Gastrocnemius medialis (tissue), 4 donors: ENCODE data around the gene CENPP. TPM values are rescaled to one million over a fixed set of nuclear protein-coding genes. Genes with fewer than 3 reads are reported as not detected.
A peak's percentile ranks its signal among the peaks of the same experiment; 100 is the strongest.

Experiments used
- ATAC-seq, 2 donors: fragments of 150-250 bp; one replicate each; pipeline ENCODE4 v1.9.1; 2016
- DNase-seq, 2 donors: peaks; one replicate each; pipeline ENCODE4 v3.0.0-alpha.2; 2019
- H3K27ac ChIP-seq, 4 donors: fragments of 200-600 bp; sonication (generic); 1 replicate in 1 of 4; 2 replicates in 3 of 4; pipeline ENCODE4 v1.5.1; 2016 to 2018; ENCODE audit warnings: mild to moderate bottlenecking in 2 of 4, moderate library complexity in 1 of 4
- H3K27me3 ChIP-seq, 3 donors: fragments of 200-600 bp; sonication (generic) in 2 of 3; 1 replicate in 1 of 3; 2 replicates in 2 of 3; pipeline versions ENCODE4 v1.5.1 to v1.6.0; 2016 to 2019; ENCODE audit warnings: mild to moderate bottlenecking in 1 of 3, moderate library complexity in 1 of 3
- H3K36me3 ChIP-seq, 2 donors: fragments of 200-600 bp; sonication (generic) in 1 of 2; one replicate each; pipeline ENCODE4 v1.5.1; 2017 to 2018
- H3K4me1 ChIP-seq, 2 donors: fragments of 200-600 bp; sonication (generic) in 1 of 2; one replicate each; pipeline ENCODE4 v1.5.1; 2016 to 2017; ENCODE audit warnings: mild to moderate bottlenecking in 2 of 2
- H3K4me3 ChIP-seq, 4 donors: fragments of 200-600 bp; sonication (generic) in 3 of 4; 1 replicate in 1 of 4; 2 replicates in 3 of 4; pipeline ENCODE4 v1.5.1; 2016 to 2019; ENCODE audit warnings: mild to moderate bottlenecking in 2 of 4
- H3K9me3 ChIP-seq, 3 donors: fragments of 200-600 bp; sonication (generic) in 2 of 3; 1 replicate in 1 of 3; 2 replicates in 2 of 3; pipeline ENCODE4 v1.5.1; 2016 to 2019
- CTCF ChIP-seq, 5 experiments: fragments of 450-650 bp in 3 of 5; fragments of 200-600 bp in 2 of 5; sonication (generic) in 2 of 5; IDR thresholded peaks in 4 of 5; conservative IDR thresholded peaks in 1 of 5; 1 replicate in 4 of 5; 2 replicates in 1 of 5; pipeline ENCODE4 v1.5.1; 2016 to 2019; ENCODE audit warnings: antibody characterized with exemption in 5 of 5, mild to moderate bottlenecking in 3 of 5, moderate library complexity in 3 of 5
- POLR2A ChIP-seq, 2 donors: fragments of 450-650 bp; IDR thresholded peaks; one replicate each; pipeline ENCODE4 v1.6.1; 2017; ENCODE audit warnings: antibody characterized with exemption in 2 of 2, mild to moderate bottlenecking in 2 of 2, moderate library complexity in 2 of 2
- in situ Hi-C, 4 donors: fragments of 200-750 bp; cut with MboI; loops; one replicate each; pipeline versions ENCODE4 v1.15.0 to v1.8.0; 2017; ENCODE audit warnings: low sequenced_read_pairs in 4 of 4
- intact Hi-C: fragments of 100-400 bp; cut with DNase I; formaldehyde crosslinking; loops from one replicate; pipeline ENCODE4 v1.15.1; 2023; ENCODE audit warnings: low total_unique reads
- total RNA-seq, 4 donors: library from RNA; depleted of rRNA; stranded (reverse); fragments of >200 nt; gene quantifications; one replicate each; pipeline versions ENCODE4 v1.1.0 to v1.2.3, GENCODE V29; 2016

The CENPP gene
- total RNA-seq, 4 donors from 2014 or later = 1.8 to 11.5 (median 8.7) TPM

GRCh38 chr9:92507005-92507404 is 181.3 kb downstream of the CENPP start:
- Histone ChIP-seq H3K4me1 (peaks cover 6 to 9% of the 10 kb centered on the region in 2 donors), H3K36me3 (no peaks in the 10 kb centered on the region), H3K9me3 (no peaks in the 10 kb centered on the region), H3K27ac (no peak overlapping the region), H3K27me3 (no peaks in the 10 kb centered on the region), H3K4me3 (no peak overlapping the region)
- DNase-seq (no peak), ATAC-seq (no peak)
- no peak for TF ChIP-seq CTCF (IDR thresholded peaks at IDR 0.05 in 4 of 5, conservative IDR thresholded peaks at IDR 0.05 in 1 of 5)
- no peak for TF ChIP-seq POLR2A (IDR thresholded peaks at IDR 0.05)
- intact Hi-C loops (loop anchor here (10.0 kb wide), 1 partner anchor 128 kb away; no protein-coding TSS in a partner anchor), in situ Hi-C loops (loop anchor here in 1 of 4 donors (25.0 kb wide), 1 partner anchor 105 kb away; no protein-coding TSS in a partner anchor)

- peak overlapping the region in 1 of 4 donors; percentile 18 for H3K27ac ChIP-seq
- no peak overlapping the region for H3K4me3 ChIP-seq
- in situ Hi-C loops (loop anchor here in 1 of 4 donors (25.0 kb wide), 1 partner anchor 105 kb away; no protein-coding TSS in a partner anchor), intact Hi-C loops (loop anchor here (10.0 kb wide), 1 partner anchor 127 kb away; no protein-coding TSS in a partner anchor)
- H3K36me3 ChIP-seq = no peaks in the 10 kb centered on the region
- H3K27me3 ChIP-seq = no peaks in the 10 kb centered on the region
- TF ChIP-seq CTCF (IDR thresholded peaks at IDR 0.05 in 4 of 5, conservative IDR thresholded peaks at IDR 0.05 in 1 of 5) (no peak), POLR2A (IDR thresholded peaks at IDR 0.05) (no peak)
- H3K9me3 ChIP-seq = no peaks in the 10 kb centered on the region
- ATAC-seq = no peak
- peaks cover 5% of the 10 kb centered on the region in 2 donors for H3K4me1 ChIP-seq
- no peak for DNase-seq
Measured at GRCh38 chr9:92507496-92507895, 181.7 kb downstream of the CENPP start.

- no peak overlapping the region for H3K4me3 ChIP-seq
- H3K27ac ChIP-seq = peak overlapping the region in 3 of 4 donors; percentile 6 to 18 (median 16)
- no peaks in the 10 kb centered on the region for H3K27me3 ChIP-seq
- TF ChIP-seq CTCF (IDR thresholded peaks at IDR 0.05 in 4 of 5, conservative IDR thresholded peaks at IDR 0.05 in 1 of 5) (no peak), POLR2A (IDR thresholded peaks at IDR 0.05) (no peak)
- ATAC-seq (no peak), DNase-seq (no peak)
- in situ Hi-C loops = loop anchor here in 1 of 4 donors (25.0 kb wide), 1 partner anchor 104 kb away; no protein-coding TSS in a partner anchor
- no peaks in the 10 kb centered on the region for H3K9me3 ChIP-seq
- H3K36me3 ChIP-seq = no peaks in the 10 kb centered on the region
- intact Hi-C loops = loop anchor here (10.0 kb wide), 1 partner anchor 127 kb away; no protein-coding TSS in a partner anchor
- H3K4me1 ChIP-seq = peaks cover 5% of the 10 kb centered on the region in 2 donors
Measured at GRCh38 chr9:92508018-92508820, 182.5 kb downstream of the CENPP start.

- ATAC-seq (no peak), DNase-seq (no peak)
- Histone ChIP-seq H3K36me3 (no peaks in the 10 kb centered on the region), H3K9me3 (no peaks in the 10 kb centered on the region), H3K27me3 (no peaks in the 10 kb centered on the region), H3K27ac (no peak overlapping the region), H3K4me1 (peaks cover 5% of the 10 kb centered on the region in 2 donors), H3K4me3 (no peak overlapping the region)
- in situ Hi-C loops = loop anchor here in 1 of 4 donors (25.0 kb wide), 1 partner anchor 103 kb away; no protein-coding TSS in a partner anchor
- intact Hi-C loops = loop anchor here (10.0 kb wide), 1 partner anchor 126 kb away; no protein-coding TSS in a partner anchor
- TF ChIP-seq CTCF (IDR thresholded peaks at IDR 0.05 in 4 of 5, conservative IDR thresholded peaks at IDR 0.05 in 1 of 5) (no peak), POLR2A (IDR thresholded peaks at IDR 0.05) (no peak)
Measured at GRCh38 chr9:92509050-92509449, 183.3 kb downstream of the CENPP start.
